Nephron (organoid): ENCODE measurements around the gene CENPO.

Source experiments
- H3K27ac Mint-ChIP-seq, 3 experiments: 2 replicates each; pipeline ENCODE4 v1.8.0; 2020; ENCODE audit warnings: mixed read lengths in 3 of 3, mild to moderate bottlenecking in 2 of 3, moderate library complexity in 1 of 3
- H3K27me3 Mint-ChIP-seq: 2 replicates; pipeline ENCODE4 v1.8.0; 2021; ENCODE audit warnings: low read depth, mild to moderate bottlenecking, moderate library complexity, mixed read lengths
- H3K36me3 Mint-ChIP-seq: 2 replicates; pipeline ENCODE4 v1.8.0; 2020; ENCODE audit warnings: low read depth, mixed read lengths
- H3K4me1 Mint-ChIP-seq: 2 replicates; pipeline ENCODE4 v1.8.0; 2020; ENCODE audit warnings: mixed read lengths
- H3K4me3 Mint-ChIP-seq, 3 experiments: 2 replicates each; pipeline ENCODE4 v1.8.0; 2020; ENCODE audit warnings: mild to moderate bottlenecking in 3 of 3, mixed read lengths in 3 of 3, moderate library complexity in 2 of 3
- H3K9me3 Mint-ChIP-seq: 2 replicates; pipeline ENCODE4 v1.8.0; 2020; ENCODE audit warnings: mixed read lengths
- TF ChIP-seq, protein P1 (sequence below), 3 experiments: fragments of 200-600 bp; sonication (generic); IDR thresholded peaks; one replicate each; pipeline ENCODE4 v1.5.0; 2021; ENCODE audit warnings: antibody characterized with exemption in 3 of 3; ENCODE audit not compliant: unreplicated experiment in 3 of 3

The CENPO gene

GRCh38 chr2:24840962-24841945, 48.0 kb downstream of the CENPO start:
- TF ChIP-seq, protein P1, sequence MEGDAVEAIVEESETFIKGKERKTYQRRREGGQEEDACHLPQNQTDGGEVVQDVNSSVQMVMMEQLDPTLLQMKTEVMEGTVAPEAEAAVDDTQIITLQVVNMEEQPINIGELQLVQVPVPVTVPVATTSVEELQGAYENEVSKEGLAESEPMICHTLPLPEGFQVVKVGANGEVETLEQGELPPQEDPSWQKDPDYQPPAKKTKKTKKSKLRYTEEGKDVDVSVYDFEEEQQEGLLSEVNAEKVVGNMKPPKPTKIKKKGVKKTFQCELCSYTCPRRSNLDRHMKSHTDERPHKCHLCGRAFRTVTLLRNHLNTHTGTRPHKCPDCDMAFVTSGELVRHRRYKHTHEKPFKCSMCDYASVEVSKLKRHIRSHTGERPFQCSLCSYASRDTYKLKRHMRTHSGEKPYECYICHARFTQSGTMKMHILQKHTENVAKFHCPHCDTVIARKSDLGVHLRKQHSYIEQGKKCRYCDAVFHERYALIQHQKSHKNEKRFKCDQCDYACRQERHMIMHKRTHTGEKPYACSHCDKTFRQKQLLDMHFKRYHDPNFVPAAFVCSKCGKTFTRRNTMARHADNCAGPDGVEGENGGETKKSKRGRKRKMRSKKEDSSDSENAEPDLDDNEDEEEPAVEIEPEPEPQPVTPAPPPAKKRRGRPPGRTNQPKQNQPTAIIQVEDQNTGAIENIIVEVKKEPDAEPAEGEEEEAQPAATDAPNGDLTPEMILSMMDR (IDR thresholded peaks at IDR 0.05; ENCODE audit: unreplicated experiment in 3 of 3) = no peak
- H3K4me1 Mint-ChIP-seq = no peaks in the 10 kb centered on the region
- H3K27ac Mint-ChIP-seq = no peak overlapping the region
- H3K9me3 Mint-ChIP-seq = peaks cover 5% of the 10 kb centered on the region
- H3K4me3 Mint-ChIP-seq = no peak overlapping the region
- H3K27me3 Mint-ChIP-seq = no peaks in the 10 kb centered on the region
- H3K36me3 Mint-ChIP-seq = peaks cover 10% of the 10 kb centered on the region

DNA sequence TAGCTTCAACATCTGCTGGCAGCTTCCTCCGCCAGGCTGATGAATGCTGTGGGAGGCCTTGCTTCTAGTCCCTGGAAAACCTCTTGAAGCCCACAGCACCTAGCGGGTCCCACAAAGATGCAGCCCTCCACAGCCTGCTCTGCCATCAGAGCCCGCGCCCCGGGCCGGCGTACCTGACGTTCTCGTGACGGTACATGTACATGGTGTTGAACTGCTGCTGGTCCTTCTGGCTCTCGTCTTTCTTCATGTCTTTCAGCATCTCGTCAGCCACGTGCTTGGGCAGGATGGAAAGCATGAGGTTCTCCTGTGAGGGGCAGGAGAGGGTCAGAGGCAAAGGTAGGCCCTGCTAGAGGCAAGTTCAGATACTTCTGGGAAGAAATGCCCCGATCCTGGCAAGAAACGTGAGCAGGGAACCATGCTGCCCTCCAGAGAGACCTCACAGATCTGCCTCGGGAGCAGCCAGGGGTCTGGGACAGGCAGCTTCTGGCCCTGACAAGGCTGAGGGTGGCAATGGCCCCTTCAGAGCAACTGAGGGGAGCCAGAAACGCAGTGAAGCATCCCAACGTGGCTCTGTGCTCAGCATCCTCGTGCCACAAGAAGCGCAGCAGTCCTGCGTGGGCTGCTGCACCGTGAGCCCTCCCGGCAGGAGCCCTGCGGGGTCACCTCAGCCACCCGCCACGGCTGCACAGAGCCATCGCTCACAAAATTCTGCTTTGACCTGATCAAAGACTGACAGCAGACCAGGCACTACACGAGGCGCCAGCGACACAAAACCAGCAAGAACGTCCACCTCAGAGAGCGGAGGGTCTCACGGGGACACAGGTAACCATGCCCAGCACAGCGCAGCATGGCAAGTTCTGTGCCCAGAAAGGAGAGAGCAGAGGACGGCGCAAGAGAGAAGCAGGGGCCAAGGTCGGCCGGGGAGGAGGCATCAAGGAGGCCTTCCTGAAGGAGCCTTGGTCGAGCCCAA, 49.1 kb downstream of the CENPO start:
- H3K36me3 Mint-ChIP-seq = peaks cover 16% of the 10 kb centered on the region
- TF ChIP-seq, protein P1 (IDR thresholded peaks at IDR 0.05; ENCODE audit: unreplicated experiment in 3 of 3) = no peak
- no peaks in the 10 kb centered on the region for H3K4me1 Mint-ChIP-seq
- H3K9me3 Mint-ChIP-seq = peaks cover 7% of the 10 kb centered on the region
- H3K27ac Mint-ChIP-seq = no peak overlapping the region
- H3K27me3 Mint-ChIP-seq = no peaks in the 10 kb centered on the region
- no peak overlapping the region for H3K4me3 Mint-ChIP-seq

DNA sequence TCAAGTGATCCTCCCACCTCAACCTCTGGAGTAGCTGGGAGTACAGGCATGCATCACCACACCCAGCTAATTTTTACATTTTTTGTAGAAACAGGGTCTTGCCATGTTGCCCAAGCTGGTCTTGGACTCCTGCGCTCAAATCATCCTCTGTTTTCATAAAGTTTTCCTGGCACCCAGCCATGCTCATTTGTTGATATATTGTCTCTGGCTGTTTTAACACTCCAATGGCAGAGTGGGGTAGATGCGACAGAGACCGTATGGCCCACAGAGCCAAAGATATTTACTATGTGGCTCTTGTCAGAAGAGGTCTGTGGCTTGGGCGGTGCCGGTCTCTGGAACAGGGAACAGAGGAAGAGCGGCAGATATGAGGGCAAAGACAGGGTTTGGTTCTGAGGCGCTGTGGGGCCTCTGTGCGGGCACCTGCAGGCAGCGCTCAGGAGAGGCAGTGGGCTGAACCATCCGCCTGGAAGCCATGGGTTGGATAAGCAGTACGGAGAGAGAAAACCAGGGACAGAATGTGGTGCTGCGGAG, 50.2 kb downstream of the CENPO start:
- peaks cover 17% of the 10 kb centered on the region for H3K36me3 Mint-ChIP-seq
- no peak overlapping the region for H3K27ac Mint-ChIP-seq
- no peak overlapping the region for H3K4me3 Mint-ChIP-seq
- H3K4me1 Mint-ChIP-seq = no peaks in the 10 kb centered on the region
- TF ChIP-seq, protein P1 (IDR thresholded peaks at IDR 0.05; ENCODE audit: unreplicated experiment in 3 of 3) = no peak
- H3K27me3 Mint-ChIP-seq = no peaks in the 10 kb centered on the region
- peaks cover 7% of the 10 kb centered on the region for H3K9me3 Mint-ChIP-seq

- peaks cover 17% of the 10 kb centered on the region for H3K36me3 Mint-ChIP-seq
- H3K4me1 Mint-ChIP-seq = no peaks in the 10 kb centered on the region
- H3K9me3 Mint-ChIP-seq = peaks cover 7% of the 10 kb centered on the region
- H3K27me3 Mint-ChIP-seq = no peaks in the 10 kb centered on the region
- no peak overlapping the region for H3K27ac Mint-ChIP-seq
- no peak overlapping the region for H3K4me3 Mint-ChIP-seq
- TF ChIP-seq, protein P1 (IDR thresholded peaks at IDR 0.05; ENCODE audit: unreplicated experiment in 3 of 3) = no peak
These were observed 50.9 kb downstream of the CENPO start for GRCh38 chr2:24844023-24844685.

DNA sequence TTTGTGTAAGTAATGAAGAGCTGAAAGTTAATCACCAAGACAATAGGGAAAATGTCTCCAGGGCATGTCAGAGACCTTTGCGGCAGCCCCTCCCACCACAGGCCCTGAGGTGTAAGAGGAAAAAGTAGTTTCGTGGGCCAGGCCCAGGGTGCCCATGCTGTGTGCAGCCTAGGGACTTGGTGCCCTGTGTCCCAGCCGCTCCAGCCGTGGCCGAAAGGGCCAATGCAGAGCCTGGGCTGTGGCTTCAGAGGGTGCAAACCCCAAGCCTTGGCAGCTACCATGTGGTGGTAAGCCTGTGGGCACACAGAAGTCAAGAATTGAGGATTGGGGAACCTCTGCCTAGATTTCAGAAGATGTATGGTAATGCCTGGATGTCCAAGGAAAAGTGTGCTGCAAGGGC, 52.5 kb downstream of the CENPO start:
- H3K27me3 Mint-ChIP-seq = no peaks in the 10 kb centered on the region
- no peaks in the 10 kb centered on the region for H3K4me1 Mint-ChIP-seq
- TF ChIP-seq, protein P1 (IDR thresholded peaks at IDR 0.05; ENCODE audit: unreplicated experiment in 3 of 3) = no peak
- no peak overlapping the region for H3K27ac Mint-ChIP-seq
- H3K9me3 Mint-ChIP-seq = peaks cover 7% of the 10 kb centered on the region
- no peak overlapping the region for H3K4me3 Mint-ChIP-seq
- H3K36me3 Mint-ChIP-seq = peaks cover 17% of the 10 kb centered on the region
